DOHH2 (cell line): ENCODE data around the gene TMEM252.

Source experiments
- H3F3A ChIP-seq: fragments of 200-600 bp; sonication (generic), shearing (Covaris generic); 2 replicates; pipeline ENCODE4 v1.6.0; 2016; ENCODE audit warnings: antibody characterized with exemption, mild to moderate bottlenecking; ENCODE audit not compliant: control insufficient read depth, insufficient read depth
- H3K27ac ChIP-seq: fragments of 200-600 bp; sonication (generic); 2 replicates; pipeline ENCODE4 v1.5.1; 2014; ENCODE audit warnings: low read depth, mild to moderate bottlenecking, low read length, moderate library complexity
- H3K27me3 ChIP-seq: fragments of 200-600 bp; sonication (generic); 2 replicates; pipeline ENCODE4 v1.6.1; 2014; ENCODE audit warnings: mild to moderate bottlenecking, low read length, mixed read lengths; ENCODE audit not compliant: control insufficient read depth
- H3K36me3 ChIP-seq: fragments of 200-600 bp; sonication (generic); 2 replicates; pipeline ENCODE4 v1.6.1; 2014; ENCODE audit warnings: mild to moderate bottlenecking, low read length, moderate library complexity, mixed read lengths; ENCODE audit not compliant: control insufficient read depth
- H3K4me1 ChIP-seq: fragments of 200-600 bp; sonication (generic); 2 replicates; pipeline ENCODE4 v1.6.1; 2014; ENCODE audit warnings: mild to moderate bottlenecking, low read length, mixed read lengths; ENCODE audit not compliant: control insufficient read depth
- H3K4me2 ChIP-seq: fragments of 200-600 bp; sonication (generic); 2 replicates; pipeline ENCODE4 v1.6.0; 2014; ENCODE audit warnings: mild to moderate bottlenecking, low read length, moderate library complexity
- H3K4me3 ChIP-seq: fragments of 200-600 bp; sonication (generic); 2 replicates; pipeline ENCODE4 v1.5.1; 2014; ENCODE audit warnings: mild to moderate bottlenecking, low read length, mixed read lengths
- H3K79me2 ChIP-seq: fragments of 200-600 bp; sonication (generic); 2 replicates; pipeline ENCODE4 v1.6.1; 2014; ENCODE audit warnings: mild to moderate bottlenecking, low read length, mixed read lengths; ENCODE audit not compliant: control insufficient read depth
- H3K9me2 ChIP-seq: fragments of 200-600 bp; sonication (generic); replicated peaks from 2 replicates; pipeline ENCODE4 v1.6.1; 2014; ENCODE audit warnings: mild to moderate bottlenecking, low read length, mixed read lengths; ENCODE audit not compliant: control insufficient read depth
- H3K9me3 ChIP-seq: fragments of 200-600 bp; sonication (generic); 2 replicates; pipeline ENCODE4 v1.6.1; 2014; ENCODE audit warnings: antibody characterized with exemption, low read length, mixed read lengths; ENCODE audit not compliant: control insufficient read depth, insufficient read depth
- H4K20me1 ChIP-seq: fragments of 200-600 bp; sonication (generic); 2 replicates; pipeline ENCODE4 v1.6.0; 2014; ENCODE audit warnings: low read depth, mild to moderate bottlenecking, antibody characterized with exemption, low read length, moderate library complexity; ENCODE audit not compliant: control insufficient read depth, insufficient read depth
- EZH2phosphoT487 ChIP-seq: fragments of 200-600 bp; sonication (generic); IDR thresholded peaks from 2 replicates; pipeline ENCODE4 v1.6.1; 2017; ENCODE audit warnings: borderline replicate concordance, mild to moderate bottlenecking, antibody characterized with exemption, low read length, moderate library complexity, mixed read lengths
- TF ChIP-seq, protein P1 (sequence below): fragments of 200-600 bp; sonication (generic); IDR thresholded peaks from one replicate; pipeline ENCODE4 v1.5.1; 2014; ENCODE audit warnings: antibody characterized with exemption, mild to moderate bottlenecking, low read depth, low read length; ENCODE audit not compliant: poor library complexity, severe bottlenecking

The TMEM252 gene

GRCh38 chr9:68508547-68508946 lies 32.1 kb downstream of the TMEM252 start:
- no peak overlapping the region for H3K4me3 ChIP-seq
- H3K4me2 ChIP-seq: no peak overlapping the region
- H3K27ac ChIP-seq: no peak overlapping the region
- H3K36me3 ChIP-seq: no peaks in the 10 kb centered on the region
- H3K27me3 ChIP-seq: no peaks in the 10 kb centered on the region
- H4K20me1 ChIP-seq: no peaks in the 10 kb centered on the region
- TF ChIP-seq EZH2phosphoT487: no peak
- TF ChIP-seq, protein P1, sequence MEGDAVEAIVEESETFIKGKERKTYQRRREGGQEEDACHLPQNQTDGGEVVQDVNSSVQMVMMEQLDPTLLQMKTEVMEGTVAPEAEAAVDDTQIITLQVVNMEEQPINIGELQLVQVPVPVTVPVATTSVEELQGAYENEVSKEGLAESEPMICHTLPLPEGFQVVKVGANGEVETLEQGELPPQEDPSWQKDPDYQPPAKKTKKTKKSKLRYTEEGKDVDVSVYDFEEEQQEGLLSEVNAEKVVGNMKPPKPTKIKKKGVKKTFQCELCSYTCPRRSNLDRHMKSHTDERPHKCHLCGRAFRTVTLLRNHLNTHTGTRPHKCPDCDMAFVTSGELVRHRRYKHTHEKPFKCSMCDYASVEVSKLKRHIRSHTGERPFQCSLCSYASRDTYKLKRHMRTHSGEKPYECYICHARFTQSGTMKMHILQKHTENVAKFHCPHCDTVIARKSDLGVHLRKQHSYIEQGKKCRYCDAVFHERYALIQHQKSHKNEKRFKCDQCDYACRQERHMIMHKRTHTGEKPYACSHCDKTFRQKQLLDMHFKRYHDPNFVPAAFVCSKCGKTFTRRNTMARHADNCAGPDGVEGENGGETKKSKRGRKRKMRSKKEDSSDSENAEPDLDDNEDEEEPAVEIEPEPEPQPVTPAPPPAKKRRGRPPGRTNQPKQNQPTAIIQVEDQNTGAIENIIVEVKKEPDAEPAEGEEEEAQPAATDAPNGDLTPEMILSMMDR: no peak
- no peaks in the 10 kb centered on the region for H3K9me2 ChIP-seq
- H3F3A ChIP-seq: no peaks in the 10 kb centered on the region
- no peaks in the 10 kb centered on the region for H3K79me2 ChIP-seq
- H3K9me3 ChIP-seq: no peaks in the 10 kb centered on the region
- peaks cover 7% of the 10 kb centered on the region for H3K4me1 ChIP-seq

DNA sequence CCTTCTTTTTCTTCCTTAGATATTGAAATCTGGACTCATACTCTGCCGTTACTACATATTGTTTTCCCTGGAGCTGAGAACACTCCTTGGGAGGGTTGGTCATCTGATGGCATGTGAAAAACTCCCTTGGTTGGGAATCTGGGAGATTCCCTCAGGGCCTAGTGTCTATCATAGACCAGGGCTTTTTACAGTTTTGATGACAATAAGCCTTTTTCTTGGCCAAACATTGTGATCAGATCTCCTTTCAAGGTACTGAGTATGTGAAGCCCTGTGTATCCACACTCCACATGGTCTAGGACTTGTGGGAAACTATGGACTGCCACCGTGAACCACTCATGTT lies 32.9 kb downstream of the TMEM252 start:
- Histone ChIP-seq H3K4me1 (peaks cover 7% of the 10 kb centered on the region), H3F3A (no peaks in the 10 kb centered on the region), H4K20me1 (no peaks in the 10 kb centered on the region), H3K27ac (no peak overlapping the region), H3K27me3 (no peaks in the 10 kb centered on the region), H3K4me3 (no peak overlapping the region), H3K9me2 (no peaks in the 10 kb centered on the region), H3K79me2 (no peaks in the 10 kb centered on the region), H3K36me3 (no peaks in the 10 kb centered on the region), H3K9me3 (no peaks in the 10 kb centered on the region), H3K4me2 (no peak overlapping the region)
- TF ChIP-seq, protein P1: peak; percentile 9
- TF ChIP-seq EZH2phosphoT487: no peak

- Histone ChIP-seq H3K79me2 (no peaks in the 10 kb centered on the region), H3K9me3 (no peaks in the 10 kb centered on the region), H3K27ac (no peak overlapping the region), H3K4me2 (no peak overlapping the region), H3F3A (no peaks in the 10 kb centered on the region), H3K36me3 (no peaks in the 10 kb centered on the region), H4K20me1 (no peaks in the 10 kb centered on the region), H3K4me3 (no peak overlapping the region), H3K27me3 (no peaks in the 10 kb centered on the region), H3K9me2 (no peaks in the 10 kb centered on the region), H3K4me1 (peaks cover 7% of the 10 kb centered on the region)
- TF ChIP-seq EZH2phosphoT487: no peak
- TF ChIP-seq, protein P1: peak; percentile 37
Observed at GRCh38 chr9:68507130-68507805, 33.4 kb downstream of the TMEM252 start.
